Measurements from ENCODE around the gene RPUSD4.

DNA sequence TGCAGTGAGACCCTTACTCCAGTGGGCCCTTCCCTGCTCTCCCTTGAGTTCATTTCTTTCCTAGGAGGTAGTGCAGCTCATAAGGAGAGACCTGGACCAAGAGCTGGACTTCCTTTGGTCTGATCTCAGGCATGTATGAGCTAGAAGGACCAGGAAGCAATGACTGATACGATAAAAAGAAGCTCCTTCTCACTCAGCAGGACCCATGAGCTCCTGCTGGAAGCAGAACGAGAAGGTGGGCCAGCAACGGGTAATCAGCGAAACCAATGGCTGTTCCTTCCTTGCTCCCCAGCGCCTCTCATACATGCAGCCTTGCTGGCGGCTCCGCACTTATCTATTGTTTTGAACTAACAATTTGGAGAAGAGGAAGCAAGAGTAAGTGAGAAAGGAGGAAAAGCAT is 56.8 kb downstream of the RPUSD4 start:
- TF ChIP-seq CTCF (IDR thresholded peaks at IDR 0.05 in 2 of 3, conservative IDR thresholded peaks at IDR 0.05 in 1 of 3; ENCODE audit: control insufficient read depth in 2 of 3, extremely low read depth in 1 of 3, insufficient read depth in 1 of 3, low read depth in 3 of 3, low read length in 3 of 3) (no peak), YBX1 (IDR thresholded peaks at IDR 0.05) (no peak), POLR2A (IDR thresholded peaks at IDR 0.05; ENCODE audit: low read depth, low read length) (no peak), RAD21 (IDR thresholded peaks at IDR 0.05; ENCODE audit: insufficient read depth, low read depth, low read length) (no peak), GABPA (IDR thresholded peaks at IDR 0.05; ENCODE audit: low read depth) (no peak), ZNF274 (IDR thresholded peaks at IDR 0.05; ENCODE audit: insufficient read depth, insufficient read length) (no peak), CHD2 (IDR thresholded peaks at IDR 0.05; ENCODE audit: borderline replicate concordance, low read depth, low read length) (no peak), REST (IDR thresholded peaks at IDR 0.05; ENCODE audit: low read depth, low read length) (no peak), TAF1 (IDR thresholded peaks at IDR 0.05; ENCODE audit: borderline replicate concordance, low read depth, low read length) (no peak), SIX5 (IDR thresholded peaks at IDR 0.05; ENCODE audit: low read depth, low read length, severe bottlenecking) (no peak), EZH2 (IDR thresholded peaks at IDR 0.05; ENCODE audit: borderline replicate concordance, control insufficient read depth, low read depth, low read length) (no peak), MXI1 (IDR thresholded peaks at IDR 0.05; ENCODE audit: low read depth, low read length) (no peak), NR2C1 (IDR thresholded peaks at IDR 0.05) (no peak)

Data from GM12878 (cell line).